K562 (cell line): ENCODE results near the gene PEX10. TPM values are rescaled to one million over a fixed set of nuclear protein-coding genes. Genes with fewer than 3 reads are reported as not detected.

Source experiments
- ATAC-seq: fragments of 200-7000 bp; cut with Tn5 transposase; 3 replicates; pipeline ENCODE4 v1.9.1; 2020; ENCODE audit warnings: moderate library complexity
- BruUV-seq: library from RNA; stranded (reverse); fragments of 400-500 nt; replicated peaks from 2 replicates; lab custom pipeline; 2021; lab: Mats Ljungman, UMichigan
- CTCF ChIA-PET: fragments of 300-600 bp; formaldehyde crosslinking; extraction: SDS; loops from one replicate; lab custom pipeline; 2021; ENCODE audit warnings: low intra/inter-chr PET ratio; lab: Yijun Ruan, JAX
- POLR2A ChIA-PET: fragments of 300-600, 350-650 bp; sonication (Branson Sonifier 250); formaldehyde crosslinking; extraction: SDS; loops from one replicate; lab custom pipeline; 2021; ENCODE audit warnings: antibody characterized with exemption, inconsistent platforms; lab: Yijun Ruan, JAX
- DNase-seq, 4 experiments: peaks; one replicate each; pipeline versions ENCODE4 v3.0.0 to v3.0.0-alpha.2; 2011 to 2018; ENCODE audit warnings: low spot score in 3 of 4, mixed read lengths in 3 of 4; ENCODE audit errors: extremely low read depth in 1 of 4
- FAIRE-seq: peaks from 2 replicates; lab custom pipeline; 2011; peaks lifted over from hg19 to GRCh38; lab: Jason Lieb, UNC
- H2AFZ ChIP-seq: 2 replicates; pipeline ENCODE4 v1.6.0; 2011; ENCODE audit warnings: low read depth, low read length, control low read depth, inconsistent platforms
- H3K27ac ChIP-seq: fragments of 200-600 bp; 3 replicates; pipeline ENCODE4 v1.8.0; 2011; ENCODE audit warnings: low read depth, mild to moderate bottlenecking, control low read depth, inconsistent platforms, low read length, moderate library complexity, mixed read lengths; ENCODE audit errors: extremely low read depth
- H3K27me3 ChIP-seq, 2 experiments: fragments of 300-600 bp in 1 of 2; 2 replicates in 1 of 2; 3 replicates in 1 of 2; pipeline versions ENCODE4 v1.6.0 to v1.8.0; 2011; ENCODE audit warnings: inconsistent platforms in 2 of 2, low read length in 2 of 2, mild to moderate bottlenecking in 1 of 2, mixed read lengths in 1 of 2, moderate library complexity in 1 of 2; ENCODE audit not compliant: control insufficient read depth in 2 of 2, insufficient read depth in 2 of 2
- H3K36me3 ChIP-seq: fragments of 300-600 bp; 3 replicates; pipeline ENCODE4 v1.8.0; 2011; ENCODE audit warnings: mild to moderate bottlenecking, low read length, inconsistent platforms; ENCODE audit not compliant: control insufficient read depth, insufficient read depth
- H3K4me1 ChIP-seq, 2 experiments: fragments of 200-600 bp in 1 of 2; replicated peaks in 1 of 2; 2 replicates in 1 of 2; 3 replicates in 1 of 2; pipeline versions ENCODE4 v1.5.1 to v1.8.0; 2011; ENCODE audit warnings: inconsistent platforms in 2 of 2, low read length in 2 of 2, mild to moderate bottlenecking in 1 of 2, mixed read lengths in 1 of 2, moderate library complexity in 1 of 2; ENCODE audit not compliant: control insufficient read depth in 2 of 2, insufficient read depth in 2 of 2
- H3K4me2 ChIP-seq: 2 replicates; pipeline ENCODE4 v1.6.1; 2011; ENCODE audit warnings: low read length, control low read depth, inconsistent platforms, mixed read lengths; ENCODE audit not compliant: insufficient read depth
- H3K4me3 ChIP-seq: fragments of 200-600 bp; sonication (generic), shearing (Covaris generic); 2 replicates; pipeline ENCODE4 v1.5.1; 2016; ENCODE audit warnings: control low read depth, inconsistent platforms
- H3K79me2 ChIP-seq: fragments of 200-600 bp; 3 replicates; pipeline ENCODE4 v1.8.0; 2011; ENCODE audit warnings: low read length, inconsistent platforms; ENCODE audit not compliant: control insufficient read depth, insufficient read depth
- H3K9ac ChIP-seq, 2 experiments: 2 replicates each; pipeline versions ENCODE4 v1.6.0 to v1.6.1; 2011; ENCODE audit warnings: low read depth in 2 of 2, low read length in 2 of 2, control low read depth in 1 of 2, inconsistent platforms in 1 of 2, mild to moderate bottlenecking in 1 of 2, mixed read lengths in 1 of 2; ENCODE audit not compliant: insufficient read depth in 1 of 2
- H3K9me1 ChIP-seq: one replicate; pipeline ENCODE4 v1.6.0; 2011; ENCODE audit warnings: inconsistent platforms, mild to moderate bottlenecking, low read length, moderate library complexity; ENCODE audit not compliant: control insufficient read depth, insufficient read depth
- H3K9me3 ChIP-seq: replicated peaks from 2 replicates; pipeline ENCODE4 v1.5.1; 2011; ENCODE audit warnings: low read depth, low read length, inconsistent platforms; ENCODE audit not compliant: control insufficient read depth, insufficient read depth
- H4K20me1 ChIP-seq: replicated peaks from 2 replicates; pipeline ENCODE4 v1.6.1; 2011; ENCODE audit warnings: low read length, inconsistent platforms, mixed read lengths; ENCODE audit not compliant: control insufficient read depth, insufficient read depth
- ADNP ChIP-seq: fragments of 200-800 bp; sonication (Bioruptor generic); IDR thresholded peaks from 2 replicates; pipeline ENCODE4 v1.6.1; 2016; ENCODE audit warnings: missing genetic modification characterization, missing compliant biosample characterization
- COPS2 ChIP-seq: fragments of 450-650 bp; conservative IDR thresholded peaks from 2 replicates; pipeline ENCODE4 v1.6.1; 2016; ENCODE audit warnings: mild to moderate bottlenecking, moderate library complexity
- EP300 ChIP-seq: IDR thresholded peaks from 2 replicates; pipeline ENCODE4 v1.6.1; 2012; ENCODE audit warnings: low read length, improper control_type of control experiment
- NBN ChIP-seq: fragments of 450-650 bp; IDR thresholded peaks from 2 replicates; pipeline ENCODE4 v1.6.1; 2016; ENCODE audit warnings: low read depth, mild to moderate bottlenecking
- PCBP1 ChIP-seq: fragments of 200-400 bp; formaldehyde crosslinking; IDR thresholded peaks from 2 replicates; pipeline ENCODE4 v1.6.1; 2018; ENCODE audit warnings: mild to moderate bottlenecking, low read depth, low read length; ENCODE audit not compliant: poor library complexity, severe bottlenecking
- ZNF263 ChIP-seq: sonication (generic); formaldehyde crosslinking; IDR thresholded peaks from 2 replicates; pipeline ENCODE4 v1.8.0; 2022; ENCODE audit warnings: mild to moderate bottlenecking, missing genetic modification reagents, borderline replicate concordance
- ZNF785 ChIP-seq: fragments of 250-450 bp; sonication (Bioruptor Pico); IDR thresholded peaks from 2 replicates; pipeline ENCODE4 v1.4.0; 2020; ENCODE audit warnings: mild to moderate bottlenecking
- WGBS: fragments of 100-300 bp; shearing (Covaris generic); methylation state at CpG from one replicate; pipeline ENCODE4 v1.1.6; 2016; ENCODE audit warnings: low coverage, mixed read lengths; ENCODE audit not compliant: insufficient coverage; ENCODE audit errors: missing lambda C conversion rate; 5-methylcytosine and 5-hydroxymethylcytosine counted together
- in situ Hi-C: fragments of 300-500 bp; cut with MboI; formaldehyde crosslinking; loops from 4 replicates; pipeline ENCODE4 v1.15.0; 2018; ENCODE audit warnings: inconsistent platforms, mixed read lengths
- intact Hi-C: fragments of 100-400 bp; cut with micrococcal nuclease; formaldehyde crosslinking; loops from 2 replicates; pipeline ENCODE4 v1.14.2; 2022
- polyA plus RNA-seq, 8 experiments: library from polyadenylated mRNA; depleted of rRNA in 4 of 8; stranded (reverse) in 5 of 8; unstranded in 3 of 8; fragments of >200 nt; fragmentation: Nextera tagmentation in 2 of 8; fragmentation: Illumina TruSeq in 1 of 8; extraction: Ambion mirVana in 2 of 8; extraction: Trizol in 1 of 8; gene quantifications; 2 replicates each; pipeline versions ENCODE4 v1.2.1 to v1.2.3, GENCODE V29; 2011 to 2014; ENCODE audit warnings: inconsistent platforms in 1 of 8, missing spikeins in 1 of 8
- total RNA-seq, 7 experiments: library from RNA; depleted of rRNA in 6 of 7; stranded (reverse); fragments of >200 nt in 6 of 7; fragmentation: Illumina TruSeq in 2 of 7; extraction: Trizol in 2 of 7; gene quantifications; 2 replicates each; pipeline versions ENCODE4 v1.2.1 to v1.2.3, GENCODE V29; 2011 to 2021; ENCODE audit warnings: low replicate concordance in 1 of 7

Gene PEX10
- total and polyA plus RNA-seq, 9 of the 15 experiments (the other 6 are each of a cell fraction or from before 2014, with no cell fraction given): 0.03 to 26.2 (median 8.7) TPM

GRCh38 chr1:2400950-2401649, 11.3 kb downstream of the PEX10 start:
- H3K4me3 ChIP-seq: no peak overlapping the region
- H4K20me1 ChIP-seq: peaks cover 9% of the 10 kb centered on the region; the same call in 1 of the 2 replicates
- no TSS peak for BruUV-seq
- peaks cover 0 to 35% of the 10 kb centered on the region in 2 experiments; a peak in 3 of 5 replicates for H3K4me1 ChIP-seq
- no peaks in the 10 kb centered on the region for H3K27me3 ChIP-seq
- intact Hi-C loops (no loop called here), in situ Hi-C loops (no loop called here)
- peaks cover 93% of the 10 kb centered on the region for H3K36me3 ChIP-seq
- no peak for TF ChIP-seq COPS2
- peak; percentile 94 for TF ChIP-seq PCBP1
- TF ChIP-seq ZNF263 (CRISPR knock-in tag): peak; percentile 98
- TF ChIP-seq ADNP: no peak
- TF ChIP-seq ZNF785 (CRISPR knock-in tag): no peak
- TF ChIP-seq EP300: no peak
- TF ChIP-seq NBN: no peak
- H3K79me2 ChIP-seq: peaks cover 4% of the 10 kb centered on the region; the same call in 1 of the 3 replicates
- no peaks in the 10 kb centered on the region for H3K9me3 ChIP-seq
- H3K4me2 ChIP-seq: no peak overlapping the region
- no peak overlapping the region for H3K27ac ChIP-seq
- no peak overlapping the region for H2AFZ ChIP-seq
- ChIA-PET POLR2A (interaction anchor here (0.7 to 1.4 kb wide), 4 partner anchors 9 to 59 kb away, joined by 3 to 4 read pairs (median 3); partner anchors contain the start of genes MORN1, PEX10 and RER1), CTCF (no interaction called here)
- H3K9ac ChIP-seq: no peak overlapping the region
- no peaks in the 10 kb centered on the region for H3K9me1 ChIP-seq
- no peak for FAIRE-seq
- no peak for ATAC-seq
- 90% methylated on average over 12 of the region's 14 CpGs for WGBS
- no peak for DNase-seq
